Measurements from ENCODE around the gene PIMREG.

- no peak for TF ChIP-seq CTCF (IDR thresholded peaks at IDR 0.05)
- no peak for TF ChIP-seq POLR2A (IDR thresholded peaks at IDR 0.05)
- no peak for TF ChIP-seq POLR2AphosphoS5 (IDR thresholded peaks at IDR 0.05)
These were observed 16.4 kb downstream of the PIMREG start for GRCh38 chr17:6460531-6461161.

All from breast epithelium (tissue), 3 donors.